Activated CD4-positive, alpha-beta T cell treated with anti-CD3 and anti-CD28 coated beads, Interleukin-2, Interleukin-4, amounts not matched to agents 100 ng/mL and 50 ng/mL, durations not matched to agents 16 hours and 8 hours (primary cell): ENCODE measurements around the gene NCLN.
A peak's percentile ranks its signal among the peaks of the same experiment; 100 is the strongest.
"Not testable (repeated sequence)": the region's sequence is repeated elsewhere in the genome, so short reads cannot be mapped to it uniquely, and the experiment has no call there.

Source experiments
- DNase-seq: peaks from one replicate; pipeline ENCODE4 v3.0.0-alpha.2; 2020; ENCODE audit warnings: low spot score

NCLN gene

DNA sequence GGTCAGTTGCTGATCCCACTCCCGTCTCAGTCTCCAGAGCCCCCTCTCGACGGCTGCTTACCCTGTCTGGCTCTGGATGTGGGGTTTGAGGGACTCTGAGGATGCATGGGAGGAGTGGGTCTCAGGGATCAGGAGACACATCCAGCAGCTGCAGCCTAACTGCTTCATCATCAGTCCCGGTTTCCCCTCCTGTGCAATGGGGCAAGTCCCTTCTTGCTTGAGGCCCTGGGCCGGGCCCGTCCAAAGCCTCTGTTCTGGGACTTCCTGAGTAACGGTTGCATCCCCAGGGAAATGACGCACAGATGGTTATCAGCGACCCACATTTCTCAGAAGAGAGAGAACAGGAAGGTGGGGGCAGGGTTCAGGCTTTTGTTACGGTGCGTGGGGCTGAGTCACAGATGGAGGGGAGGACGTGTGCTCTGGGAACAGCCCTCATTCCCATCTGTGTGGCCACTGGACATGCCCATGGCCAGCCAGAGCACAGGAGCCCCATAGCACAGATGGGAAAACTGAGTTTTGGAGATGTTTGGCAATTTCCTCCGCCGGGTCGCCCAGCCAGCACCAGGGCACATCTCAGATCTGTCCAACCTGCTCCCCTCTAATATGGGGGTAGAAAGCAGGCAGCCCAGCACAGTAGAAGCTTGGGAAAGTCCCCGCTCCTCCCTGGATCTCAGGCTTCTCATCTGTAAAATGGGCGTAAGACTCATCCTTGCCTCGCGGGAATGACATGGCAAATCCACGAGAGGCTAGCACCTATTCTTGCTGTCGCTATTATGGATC, 30.6 kb upstream of the NCLN start:
- peak; percentile 94 for DNase-seq

- DNase-seq, result no peak
Measured at GRCh38 chr19:3157096-3157845, 28.5 kb upstream of the NCLN start.

GRCh38 chr19:3159565-3159964, 26.2 kb upstream of the NCLN start:
- no peak for DNase-seq

GRCh38 chr19:3160219-3160618, 25.5 kb upstream of the NCLN start:
- no peak for DNase-seq

- no peak for DNase-seq
Measured at GRCh38 chr19:3161453-3161852, 24.3 kb upstream of the NCLN start.

GRCh38 chr19:3162418-3163229, 23.1 kb upstream of the NCLN start:
- DNase-seq, result peak; percentile 42

GRCh38 chr19:3163230-3163886, 22.4 kb upstream of the NCLN start:
- DNase-seq, result peak; percentile 77

GRCh38 chr19:3163943-3164342, 21.8 kb upstream of the NCLN start:
- no peak for DNase-seq

DNA sequence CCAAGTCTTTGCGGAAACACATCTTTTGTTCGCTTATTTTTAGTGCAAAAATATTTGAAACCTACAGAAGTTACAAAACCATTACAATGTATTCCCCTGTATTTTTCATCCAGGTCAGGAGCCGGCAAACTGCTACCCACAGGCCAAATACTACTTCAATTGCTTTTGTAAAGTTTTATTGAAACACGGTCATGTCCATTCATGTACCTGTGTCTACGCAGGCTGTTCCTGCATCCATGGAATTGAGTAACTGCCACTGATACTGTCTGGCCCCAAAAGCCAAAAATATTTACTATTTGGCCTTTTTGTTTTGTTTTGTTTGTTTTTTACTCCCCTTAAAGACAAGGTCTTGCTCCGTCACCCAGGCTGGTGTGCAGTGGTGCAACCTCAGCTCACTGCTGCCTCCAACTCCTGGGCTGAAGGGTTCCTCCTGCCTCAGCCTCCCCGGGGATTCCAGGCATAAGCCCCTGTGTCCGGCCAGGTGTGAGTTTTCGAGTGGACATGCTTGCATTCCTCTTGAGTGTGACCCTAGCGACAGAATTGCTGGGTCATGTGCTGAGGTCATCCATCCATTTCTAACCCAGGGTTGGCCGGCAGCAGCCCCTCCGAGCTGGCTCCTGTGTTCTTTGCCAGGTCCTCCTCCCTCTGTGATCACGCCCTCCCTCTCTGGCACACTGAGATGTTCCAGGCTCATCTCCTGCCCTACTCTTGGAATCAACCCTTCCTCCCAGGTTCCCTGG, 18.0 kb upstream of the NCLN start:
- no peak for DNase-seq

GRCh38 chr19:3171894-3172672, 13.6 kb upstream of the NCLN start:
- DNase-seq, result no peak

- not testable (repeated sequence) for DNase-seq
Measured at GRCh38 chr19:3172673-3173000, 13.1 kb upstream of the NCLN start.

- DNase-seq, result peak; percentile 61
Measured at GRCh38 chr19:3175781-3176714, 9.7 kb upstream of the NCLN start.

DNA sequence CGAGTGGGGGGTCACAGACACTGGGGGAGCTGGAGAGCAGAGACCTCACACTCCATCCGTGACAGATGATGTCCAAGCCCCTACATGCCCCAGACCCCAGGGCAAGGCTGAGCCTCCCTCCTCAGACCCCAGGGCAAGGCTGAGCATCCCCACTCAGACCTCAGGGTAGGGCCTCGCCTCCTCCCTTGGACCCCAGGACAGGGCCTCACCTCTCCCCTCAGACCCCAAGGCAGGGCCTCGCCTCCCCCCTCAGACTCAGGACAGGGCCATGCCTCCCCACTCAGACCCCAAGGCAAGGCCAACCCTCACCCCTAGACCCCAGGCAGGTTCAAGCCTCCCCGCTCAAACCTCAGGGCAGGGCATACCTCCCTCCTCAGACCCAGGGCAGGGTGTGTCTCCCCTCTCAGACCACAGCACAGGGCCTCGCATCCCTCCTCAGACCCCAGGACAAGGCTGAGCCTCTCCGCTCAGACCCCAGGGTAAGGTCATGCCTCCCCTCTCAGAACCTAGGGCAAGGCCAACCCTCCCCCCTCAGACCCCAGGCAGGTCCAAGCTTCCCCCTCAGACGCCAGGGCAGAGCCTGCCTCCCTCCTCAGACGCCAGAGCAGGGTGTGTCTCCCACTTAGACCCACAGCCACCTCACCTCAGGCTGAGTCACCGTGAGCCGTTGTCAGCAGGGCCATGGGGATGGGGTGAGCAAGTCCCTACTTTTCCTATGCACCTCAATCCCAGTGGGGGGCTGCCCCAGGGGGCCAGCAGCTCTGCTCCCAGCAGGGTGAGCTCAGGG, 8.8 kb upstream of the NCLN start:
- DNase-seq, result peak; percentile 77

DNA sequence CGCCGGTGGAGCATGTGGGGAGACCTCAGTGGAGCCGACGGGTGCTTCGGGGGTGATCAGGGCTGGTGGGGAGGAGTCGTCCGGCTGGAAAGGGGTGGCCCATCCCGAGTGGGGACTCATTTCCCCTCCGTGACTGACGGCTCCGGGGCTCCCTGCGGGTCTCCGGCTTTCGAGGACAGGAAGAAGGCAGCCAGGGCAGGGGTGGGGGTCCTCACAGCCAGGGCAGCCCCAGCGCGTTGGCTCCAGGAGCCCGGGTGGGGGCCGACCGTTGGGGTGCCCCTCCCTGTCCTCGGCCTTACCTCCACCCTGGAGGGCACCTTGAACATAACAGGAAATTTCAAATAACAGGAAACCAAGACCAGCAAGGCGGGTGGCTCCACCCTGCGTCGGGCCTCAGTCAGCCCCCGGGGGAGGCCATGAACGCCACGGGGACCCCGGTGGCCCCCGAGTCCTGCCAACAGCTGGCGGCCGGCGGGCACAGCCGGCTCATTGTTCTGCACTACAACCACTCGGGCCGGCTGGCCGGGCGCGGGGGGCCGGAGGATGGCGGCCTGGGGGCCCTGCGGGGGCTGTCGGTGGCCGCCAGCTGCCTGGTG, 7.3 kb upstream of the NCLN start, which contains the start of gene S1PR4:
TSS of gene S1PR4 (plus strand) at position 393 of the 596 bp plus-strand sequence. CDS start at position 417, 24 bp downstream.
- DNase-seq, result peak; percentile 83

- DNase-seq, result peak; percentile 34
Measured at GRCh38 chr19:3178973-3179738, 6.6 kb upstream of the NCLN start.

DNA sequence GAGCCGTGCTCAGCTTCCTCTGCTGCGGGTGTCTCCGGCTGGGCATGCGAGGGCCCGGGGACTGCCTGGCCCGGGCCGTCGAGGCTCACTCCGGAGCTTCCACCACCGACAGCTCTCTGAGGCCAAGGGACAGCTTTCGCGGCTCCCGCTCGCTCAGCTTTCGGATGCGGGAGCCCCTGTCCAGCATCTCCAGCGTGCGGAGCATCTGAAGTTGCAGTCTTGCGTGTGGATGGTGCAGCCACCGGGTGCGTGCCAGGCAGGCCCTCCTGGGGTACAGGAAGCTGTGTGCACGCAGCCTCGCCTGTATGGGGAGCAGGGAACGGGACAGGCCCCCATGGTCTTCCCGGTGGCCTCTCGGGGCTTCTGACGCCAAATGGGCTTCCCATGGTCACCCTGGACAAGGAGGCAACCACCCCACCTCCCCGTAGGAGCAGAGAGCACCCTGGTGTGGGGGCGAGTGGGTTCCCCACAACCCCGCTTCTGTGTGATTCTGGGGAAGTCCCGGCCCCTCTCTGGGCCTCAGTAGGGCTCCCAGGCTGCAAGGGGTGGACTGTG, 5.9 kb upstream of the NCLN start:
- peak; percentile 40 for DNase-seq
